ENCODE measurements around the gene DNAJC5. TPM values are rescaled to one million over a fixed set of nuclear protein-coding genes. Genes with fewer than 3 reads are reported as not detected.
"Not testable (repeated sequence)": the region's sequence is repeated elsewhere in the genome, so short reads cannot be mapped to it uniquely, and the experiment has no call there.

DNAJC5 gene
- total and polyA plus RNA-seq, 9 donors = 11.1 to 32.8 (median 26.5) TPM

DNA sequence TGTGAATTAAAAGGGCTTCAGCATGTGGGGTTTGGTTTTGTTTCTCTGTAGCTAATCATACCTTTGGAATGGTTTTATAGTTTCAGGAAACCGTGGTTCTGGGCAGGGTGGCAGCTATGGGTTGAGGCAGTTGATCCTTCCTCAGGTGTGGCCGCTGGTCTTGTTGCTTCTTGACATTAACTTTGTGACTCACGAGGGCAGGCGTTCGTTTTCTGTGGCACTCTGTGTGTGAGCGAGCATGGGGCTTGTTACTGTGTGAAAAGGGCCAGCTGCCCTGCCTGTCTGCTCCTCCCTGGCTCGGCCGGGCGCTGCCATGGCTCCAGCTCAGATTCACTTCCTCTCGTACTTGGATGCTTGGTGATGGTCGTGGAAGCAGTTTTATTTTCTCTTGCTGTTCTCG, 16.2 kb downstream of the DNAJC5 start:
- no peak for DNase-seq
- no peaks in the 10 kb centered on the region for H3K27me3 ChIP-seq
- no peak overlapping the region for H3K4me3 ChIP-seq
- H3K4me1 ChIP-seq (ENCODE audit: insufficient read depth) = peaks cover 6% of the 10 kb centered on the region
- 22 to 28% (median 23%) methylated on average over 12 of the region's 12 CpGs for WGBS, 3 donors
- no peak overlapping the region for H3K27ac ChIP-seq
- intact Hi-C loops (cut with DNase I) = no loop called here
- no peaks in the 10 kb centered on the region for H3K36me3 ChIP-seq
- no peaks in the 10 kb centered on the region for H3K9me3 ChIP-seq
- TF ChIP-seq, protein P1, sequence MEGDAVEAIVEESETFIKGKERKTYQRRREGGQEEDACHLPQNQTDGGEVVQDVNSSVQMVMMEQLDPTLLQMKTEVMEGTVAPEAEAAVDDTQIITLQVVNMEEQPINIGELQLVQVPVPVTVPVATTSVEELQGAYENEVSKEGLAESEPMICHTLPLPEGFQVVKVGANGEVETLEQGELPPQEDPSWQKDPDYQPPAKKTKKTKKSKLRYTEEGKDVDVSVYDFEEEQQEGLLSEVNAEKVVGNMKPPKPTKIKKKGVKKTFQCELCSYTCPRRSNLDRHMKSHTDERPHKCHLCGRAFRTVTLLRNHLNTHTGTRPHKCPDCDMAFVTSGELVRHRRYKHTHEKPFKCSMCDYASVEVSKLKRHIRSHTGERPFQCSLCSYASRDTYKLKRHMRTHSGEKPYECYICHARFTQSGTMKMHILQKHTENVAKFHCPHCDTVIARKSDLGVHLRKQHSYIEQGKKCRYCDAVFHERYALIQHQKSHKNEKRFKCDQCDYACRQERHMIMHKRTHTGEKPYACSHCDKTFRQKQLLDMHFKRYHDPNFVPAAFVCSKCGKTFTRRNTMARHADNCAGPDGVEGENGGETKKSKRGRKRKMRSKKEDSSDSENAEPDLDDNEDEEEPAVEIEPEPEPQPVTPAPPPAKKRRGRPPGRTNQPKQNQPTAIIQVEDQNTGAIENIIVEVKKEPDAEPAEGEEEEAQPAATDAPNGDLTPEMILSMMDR (IDR thresholded peaks at IDR 0.05) = no peak
- TF ChIP-seq EP300 (IDR thresholded peaks at IDR 0.05) (no peak), POLR2A (IDR thresholded peaks at IDR 0.05) (no peak)

DNA sequence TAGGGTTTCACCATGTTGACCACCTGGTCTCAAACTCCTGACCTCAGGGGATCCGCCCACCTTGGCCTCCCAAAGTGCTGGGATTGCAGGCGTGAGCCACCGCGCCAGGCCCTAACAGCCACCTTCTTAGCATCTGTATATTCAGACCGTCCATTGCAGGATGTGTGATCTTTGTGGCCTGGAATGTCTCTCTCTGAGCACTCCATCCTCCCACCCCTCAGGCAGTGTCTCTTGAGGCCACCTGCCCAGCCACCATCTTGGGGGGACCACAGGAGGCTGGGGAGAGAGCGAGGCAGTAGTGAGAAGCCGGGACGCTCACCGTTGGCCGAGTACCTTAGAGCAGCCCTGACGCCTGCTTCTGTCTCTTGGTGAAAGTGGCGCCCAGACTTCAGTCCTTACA, 18.8 kb downstream of the DNAJC5 start:
- no peaks in the 10 kb centered on the region for H3K9me3 ChIP-seq
- no peak overlapping the region for H3K4me3 ChIP-seq
- WGBS, 3 donors = 94 to 96% (median 94%) methylated on average over 12 of the region's 12 CpGs
- H3K27me3 ChIP-seq = no peaks in the 10 kb centered on the region
- TF ChIP-seq, protein P1 (IDR thresholded peaks at IDR 0.05) = no peak
- TF ChIP-seq EP300 (IDR thresholded peaks at IDR 0.05) = no peak
- no peak for TF ChIP-seq POLR2A (IDR thresholded peaks at IDR 0.05)
- no peak overlapping the region for H3K27ac ChIP-seq
- intact Hi-C loops (cut with DNase I) = no loop called here
- no peak for DNase-seq
- H3K4me1 ChIP-seq (ENCODE audit: insufficient read depth) = peaks cover 7% of the 10 kb centered on the region
- no peaks in the 10 kb centered on the region for H3K36me3 ChIP-seq

DNA sequence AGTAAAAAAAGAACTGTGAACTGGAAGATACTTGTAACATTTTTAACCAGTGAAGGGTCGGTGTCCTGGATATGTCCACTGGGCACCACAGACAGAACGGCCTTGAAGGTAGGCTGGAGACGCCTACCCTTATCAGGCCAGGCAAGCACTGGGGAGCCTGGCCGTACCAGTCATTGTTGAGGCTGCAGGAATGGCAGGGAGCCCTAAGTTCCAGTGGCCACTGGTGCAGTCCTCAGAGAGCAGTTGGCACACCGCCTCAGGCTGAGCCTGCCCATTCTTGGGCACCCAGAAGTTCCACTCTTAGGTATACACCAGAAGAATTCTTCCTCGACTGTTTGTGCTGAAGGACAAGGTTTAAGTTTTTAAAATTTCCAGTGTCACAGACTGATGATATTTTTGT, 20.5 kb downstream of the DNAJC5 start:
- 82 to 86% (median 84%) methylated on average over 6 of the region's 6 CpGs for WGBS, 3 donors
- Histone ChIP-seq H3K27ac (no peak overlapping the region), H3K4me3 (no peak overlapping the region), H3K4me1 (ENCODE audit: insufficient read depth) (peaks cover 7% of the 10 kb centered on the region), H3K36me3 (no peaks in the 10 kb centered on the region), H3K27me3 (no peaks in the 10 kb centered on the region), H3K9me3 (no peaks in the 10 kb centered on the region)
- DNase-seq = no peak
- TF ChIP-seq, protein P1 (IDR thresholded peaks at IDR 0.05) = no peak
- TF ChIP-seq POLR2A (IDR thresholded peaks at IDR 0.05) (no peak), EP300 (IDR thresholded peaks at IDR 0.05) (no peak)
- intact Hi-C loops (cut with DNase I) = no loop called here

DNA sequence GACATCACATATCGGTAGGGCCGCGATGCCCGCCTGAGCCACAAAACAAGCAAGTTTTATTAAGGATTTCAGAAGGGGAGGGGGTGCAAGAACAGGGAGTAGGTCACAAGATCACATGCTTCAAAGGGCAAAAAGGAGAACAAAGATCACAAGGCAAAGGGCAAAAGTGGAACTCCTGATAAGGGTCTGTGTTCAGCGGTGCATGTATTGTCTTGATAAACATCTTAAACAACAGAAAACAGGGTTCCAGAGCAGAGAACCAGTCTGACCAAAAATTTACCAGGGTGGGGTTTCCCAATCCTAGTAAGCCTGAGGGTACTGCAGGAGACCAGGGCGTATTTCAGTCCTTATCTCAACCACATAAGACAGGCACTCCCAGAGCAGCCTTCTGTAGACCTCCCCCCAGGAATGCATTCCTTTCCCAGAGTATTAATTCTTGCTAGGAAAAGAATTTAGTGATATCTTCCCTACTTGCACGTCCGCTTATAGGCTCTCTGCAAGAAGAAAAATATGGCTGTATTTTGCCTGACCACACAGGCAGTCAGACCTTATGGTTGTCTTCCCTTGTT, 21.5 kb downstream of the DNAJC5 start:
- H3K27me3 ChIP-seq; H3K4me3 ChIP-seq; H3K9me3 ChIP-seq; H3K4me1 ChIP-seq (ENCODE audit: insufficient read depth); intact Hi-C loops (cut with DNase I); H3K36me3 ChIP-seq; DNase-seq; H3K27ac ChIP-seq: not testable (repeated sequence)
- WGBS, 3 donors = 76 to 80% (median 78%) methylated on average over 8 of the region's 8 CpGs

DNA sequence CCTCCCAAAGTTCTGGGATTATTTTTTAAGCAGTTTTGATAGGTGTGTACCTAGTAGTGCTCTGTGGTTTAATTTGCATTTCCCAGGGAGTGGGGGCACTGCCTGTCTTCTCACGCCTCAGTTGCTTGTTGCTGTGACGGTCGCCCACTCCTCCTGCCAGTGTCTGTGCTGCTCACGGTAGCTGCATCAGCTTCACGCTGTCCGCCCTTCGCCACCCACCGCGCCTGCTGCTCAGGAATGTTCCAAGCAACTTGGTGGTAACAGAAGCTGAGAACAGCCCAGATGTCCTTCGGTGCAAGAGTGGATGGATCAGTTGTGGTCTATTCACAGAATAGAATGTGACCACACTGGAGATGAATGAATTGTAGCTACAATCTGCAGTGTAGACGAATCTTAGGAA, 22.9 kb downstream of the DNAJC5 start:
- intact Hi-C loops (cut with DNase I) = no loop called here
- no peak overlapping the region for H3K27ac ChIP-seq
- TF ChIP-seq POLR2A (IDR thresholded peaks at IDR 0.05) = no peak
- TF ChIP-seq, protein P1 (IDR thresholded peaks at IDR 0.05) = no peak
- no peak for TF ChIP-seq EP300 (IDR thresholded peaks at IDR 0.05)
- peaks cover 4% of the 10 kb centered on the region for H3K4me1 ChIP-seq (ENCODE audit: insufficient read depth)
- H3K9me3 ChIP-seq = no peaks in the 10 kb centered on the region
- H3K36me3 ChIP-seq = no peaks in the 10 kb centered on the region
- DNase-seq = no peak
- no peaks in the 10 kb centered on the region for H3K27me3 ChIP-seq
- no peak overlapping the region for H3K4me3 ChIP-seq
- WGBS, 3 donors = 90 to 94% (median 93%) methylated on average over 11 of the region's 11 CpGs

Data from ovary (tissue), 9 donors.